ENCODE results near the gene RTF1.

The RTF1 gene

DNA sequence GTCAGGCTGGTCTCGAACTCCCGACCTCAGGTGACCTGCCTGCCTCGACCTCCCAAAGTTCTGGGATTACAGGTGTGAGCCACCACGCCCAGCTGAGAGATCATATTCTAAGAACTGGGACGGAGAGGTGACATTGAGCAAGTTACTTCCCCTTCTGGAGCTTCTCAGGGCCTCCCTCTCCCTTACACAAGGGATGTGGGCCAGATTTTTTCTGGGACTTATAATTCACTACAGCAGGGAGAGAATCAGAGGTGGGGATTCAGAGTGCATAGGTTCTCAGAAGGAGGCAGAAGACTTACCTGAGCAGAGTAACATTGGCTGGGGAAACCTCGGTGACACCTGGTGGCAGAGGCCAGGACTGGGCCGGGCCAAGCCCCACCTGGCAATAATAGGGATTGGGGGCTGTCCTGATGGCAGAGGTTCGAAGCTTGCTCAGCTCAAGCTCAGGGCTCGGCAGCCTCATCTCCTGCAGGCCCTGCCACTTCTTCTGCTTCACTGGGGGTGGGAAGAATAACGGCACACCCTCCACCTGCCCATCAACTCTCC lies 90.0 kb downstream of the RTF1 start:
- no peak for DNase-seq (ENCODE audit: low spot score)

DNA sequence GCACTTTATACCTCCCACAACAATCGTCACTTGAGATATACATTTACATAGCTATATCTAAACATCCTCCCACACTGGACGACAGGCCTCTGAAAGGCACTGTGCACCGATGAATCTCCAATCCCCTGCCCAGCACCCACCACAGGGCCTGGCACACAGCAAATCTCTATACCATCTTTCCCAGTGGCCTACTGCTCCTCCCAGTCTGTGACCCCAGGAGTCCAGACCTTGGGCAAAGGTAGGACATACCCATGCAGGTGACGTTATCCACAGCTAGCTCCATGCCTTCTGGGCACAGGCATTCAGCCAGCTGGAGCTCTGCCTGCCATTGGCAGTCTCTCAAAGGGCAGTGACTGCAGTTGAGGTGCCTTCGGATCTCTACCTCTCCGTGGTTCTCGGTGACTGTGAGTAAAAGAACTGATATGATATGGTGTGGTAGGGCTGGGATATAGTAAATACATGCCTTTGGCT lies 91.0 kb downstream of the RTF1 start:
- no peak for DNase-seq (ENCODE audit: low spot score)

DNA sequence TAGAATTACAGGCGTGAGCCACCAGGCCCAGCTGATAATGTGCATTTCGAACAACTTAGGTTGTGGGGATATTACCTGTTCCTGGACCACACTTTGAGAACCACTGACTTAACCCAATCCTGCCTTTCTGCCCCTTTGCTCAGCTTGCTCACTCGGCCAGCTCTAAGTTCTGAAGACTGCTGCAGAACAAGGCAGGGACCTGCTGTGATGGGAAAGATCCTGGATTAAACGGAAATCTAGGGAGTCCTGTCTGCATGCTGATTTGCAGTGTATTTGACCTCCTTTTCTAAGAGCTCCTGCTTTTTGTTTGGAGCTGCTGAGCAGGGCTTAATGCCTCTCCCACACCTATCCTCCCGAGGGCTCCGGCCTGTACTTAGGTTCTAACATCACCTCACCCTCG lies 93.8 kb downstream of the RTF1 start:
- DNase-seq (ENCODE audit: low spot score) = no peak

DNA sequence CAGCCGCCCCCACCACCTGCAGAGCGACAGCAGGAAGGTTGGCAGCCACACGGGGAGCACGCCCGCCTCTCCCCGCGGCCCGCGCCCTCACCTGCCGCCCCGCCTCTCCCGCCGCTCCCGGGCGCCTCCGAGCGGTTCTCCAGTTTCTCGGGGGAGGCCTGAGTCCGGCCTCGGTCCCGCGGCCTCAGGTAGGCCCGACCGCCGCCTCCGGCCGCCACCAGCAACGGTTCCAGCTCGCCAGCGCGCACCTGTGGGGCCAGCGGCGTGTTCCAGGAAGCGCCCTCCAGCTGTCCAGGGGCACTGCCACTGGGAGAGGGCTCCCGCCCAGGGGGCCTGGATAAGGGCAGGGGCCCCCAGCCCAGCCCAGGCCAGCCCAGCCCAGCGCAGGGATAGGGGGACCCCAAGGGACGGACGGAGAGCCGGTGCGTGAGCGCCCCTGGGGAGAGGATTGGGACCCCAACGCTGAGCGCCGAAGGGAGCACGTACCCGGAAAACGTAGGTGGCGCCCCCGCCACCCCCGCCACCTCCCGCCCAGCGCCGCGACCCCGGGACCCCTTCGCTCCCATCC lies 94.5 kb downstream of the RTF1 start:
- DNase-seq (ENCODE audit: low spot score) = no peak

DNA sequence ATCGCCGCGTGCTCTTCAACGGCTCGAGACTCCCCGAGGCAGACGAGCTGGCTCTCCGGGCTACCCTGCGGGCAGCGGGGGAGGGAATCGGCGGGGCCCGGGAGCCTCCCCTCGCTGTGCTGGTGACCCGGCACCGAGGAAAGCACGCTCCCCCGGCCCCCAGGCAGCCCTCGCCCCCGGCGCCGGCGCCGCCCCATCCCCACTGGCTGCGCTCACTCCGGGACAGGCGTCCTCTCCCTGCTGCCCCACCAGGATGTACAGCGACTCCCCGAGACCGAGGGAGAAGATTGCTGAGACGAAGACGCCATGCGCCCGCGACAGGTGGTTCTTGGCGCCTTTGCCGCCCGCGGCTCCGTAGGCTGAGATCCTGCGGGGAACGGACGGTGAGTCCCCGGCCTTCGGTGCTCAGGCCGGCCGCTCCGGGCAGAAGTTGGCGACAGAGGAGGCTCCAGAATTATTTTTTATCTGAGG lies 95.0 kb downstream of the RTF1 start:
- DNase-seq (ENCODE audit: low spot score) = no peak

DNA sequence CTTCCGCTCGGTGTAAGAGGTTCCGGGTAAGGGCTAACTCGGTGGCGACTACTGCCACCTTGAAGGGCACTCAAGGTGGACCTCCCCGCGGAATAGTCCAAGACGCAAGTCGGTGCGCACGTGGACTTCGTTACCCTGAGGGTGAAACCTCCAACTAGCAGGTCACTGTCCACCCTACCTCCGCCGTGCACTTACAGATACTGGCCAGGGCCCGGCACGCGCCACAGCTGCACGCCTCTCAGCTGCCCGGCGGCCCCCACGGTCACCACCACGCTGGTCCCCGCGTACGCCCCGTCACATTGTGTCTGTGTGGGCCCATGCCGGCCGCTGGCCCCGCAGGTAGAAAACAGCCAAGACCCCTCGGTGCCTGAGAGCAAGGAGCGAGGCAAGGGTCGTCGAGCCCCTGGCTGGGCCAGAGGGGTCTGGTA lies 95.6 kb downstream of the RTF1 start:
- DNase-seq (ENCODE audit: low spot score) = no peak

DNA sequence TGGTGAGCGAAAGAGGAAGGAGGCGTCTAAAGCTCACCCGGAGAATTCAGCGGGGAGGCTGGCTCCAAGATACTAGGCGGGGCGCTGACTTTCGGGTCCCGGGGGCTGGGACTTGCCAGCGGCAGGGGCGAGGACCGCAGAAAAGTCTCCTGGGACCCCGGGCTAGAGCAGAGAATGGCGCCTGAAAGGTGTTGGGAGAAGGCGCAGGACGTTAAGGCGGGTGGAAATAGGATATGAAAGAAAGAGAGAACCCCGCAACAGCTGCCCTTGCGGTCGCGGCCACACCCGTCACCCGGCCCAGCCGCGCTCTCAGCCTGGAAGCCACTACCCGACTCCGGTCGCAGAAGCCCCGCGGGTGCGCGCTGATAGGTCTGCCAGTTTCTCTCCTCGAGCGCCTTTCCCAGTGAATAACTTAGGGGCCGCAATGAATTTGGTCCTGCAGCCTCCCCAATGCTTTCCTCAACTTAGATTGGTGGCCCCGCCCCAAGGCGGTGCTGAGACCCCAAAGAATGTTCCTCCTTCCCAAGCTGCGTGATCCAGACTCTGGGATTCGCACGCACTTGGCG lies 96.1 kb downstream of the RTF1 start:
- DNase-seq (ENCODE audit: low spot score) = no peak

DNA sequence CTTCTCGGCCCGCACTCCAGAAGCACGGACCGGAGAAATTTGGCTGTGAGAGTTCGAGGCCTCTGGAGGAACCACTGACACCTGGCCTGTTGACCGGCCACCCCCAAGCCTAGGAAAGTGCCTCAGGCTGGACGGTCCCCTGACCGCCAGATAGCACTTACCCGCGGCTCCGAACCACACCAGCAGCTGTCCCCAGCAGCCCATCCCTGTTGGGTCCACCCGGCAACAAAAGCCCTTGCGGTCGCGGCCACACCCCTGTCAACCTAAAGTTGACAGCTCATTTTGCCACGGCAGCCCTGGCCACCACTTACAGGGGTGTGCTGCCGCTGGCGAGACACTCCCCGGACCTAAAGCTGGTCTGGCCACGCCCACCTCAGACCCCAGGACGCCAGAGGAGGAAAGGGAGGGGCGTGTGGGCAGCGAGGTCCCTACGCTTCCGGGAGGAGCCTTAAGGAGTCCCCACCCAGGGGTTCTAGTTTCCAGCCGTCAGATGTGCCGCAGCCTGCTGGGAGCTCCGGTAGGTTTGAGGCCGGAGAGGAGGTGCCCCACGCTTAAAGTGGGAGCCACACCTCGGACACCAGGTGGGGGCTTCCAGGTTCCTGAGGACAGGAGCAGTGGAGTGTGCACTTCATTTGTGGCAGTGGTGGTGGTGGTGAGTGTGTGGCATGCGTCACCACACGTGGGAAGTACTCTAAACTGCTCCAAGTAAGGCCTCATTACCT lies 96.8 kb downstream of the RTF1 start, which contains the start of gene LTK:
TSS of gene LTK (minus strand) at position 322 of the 722 bp plus-strand sequence. CDS start at position 204, 118 bp downstream.
- DNase-seq (ENCODE audit: low spot score) = no peak

DNA sequence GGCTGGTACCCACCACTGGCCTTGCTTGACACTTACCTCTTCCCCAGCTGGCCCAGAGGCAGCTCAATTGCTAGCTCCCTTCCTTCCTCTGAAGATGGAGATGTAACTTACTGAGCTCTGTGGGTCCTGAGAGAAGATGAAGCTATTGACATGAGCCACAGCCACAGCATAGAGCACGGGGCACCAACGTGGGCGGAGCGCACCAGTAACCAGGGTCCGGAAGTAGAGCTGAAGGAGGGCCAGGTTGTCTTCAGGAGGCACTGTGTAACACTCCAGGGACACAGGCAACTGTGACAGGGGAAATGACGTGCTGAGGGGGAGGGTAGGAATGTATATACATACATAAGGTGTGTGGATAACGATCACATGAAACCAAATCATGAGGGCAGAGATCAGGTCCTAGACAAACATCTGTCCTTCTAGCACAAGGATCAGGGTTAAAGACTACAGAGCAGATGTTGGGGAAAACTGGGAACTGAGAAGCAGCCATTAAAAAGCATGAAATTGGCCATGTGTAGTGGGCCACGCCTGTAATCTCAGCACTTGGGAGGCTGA lies 101.1 kb downstream of the RTF1 start:
- no peak for DNase-seq (ENCODE audit: low spot score)

DNA sequence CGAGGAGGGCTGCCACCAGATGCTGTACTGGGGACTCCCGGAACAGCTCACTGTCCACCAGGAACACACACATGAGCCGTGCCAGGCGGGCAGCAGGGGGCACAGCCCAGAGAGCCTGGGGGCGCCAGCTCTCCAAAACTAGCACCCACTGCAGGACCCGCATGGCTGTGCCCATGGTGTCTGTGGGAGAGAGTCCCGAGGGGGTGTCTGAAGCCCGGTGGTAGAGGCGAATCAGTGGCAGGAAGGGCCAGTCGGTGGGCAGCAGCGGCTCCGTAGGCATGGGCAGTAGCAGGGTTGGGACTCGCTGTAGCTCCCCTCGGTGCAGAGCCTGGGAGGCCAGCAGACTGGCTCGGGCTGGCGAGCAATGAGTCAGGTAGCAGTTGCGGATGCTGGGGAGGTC lies 103.7 kb downstream of the RTF1 start:
- DNase-seq (ENCODE audit: low spot score) = no peak

DNA sequence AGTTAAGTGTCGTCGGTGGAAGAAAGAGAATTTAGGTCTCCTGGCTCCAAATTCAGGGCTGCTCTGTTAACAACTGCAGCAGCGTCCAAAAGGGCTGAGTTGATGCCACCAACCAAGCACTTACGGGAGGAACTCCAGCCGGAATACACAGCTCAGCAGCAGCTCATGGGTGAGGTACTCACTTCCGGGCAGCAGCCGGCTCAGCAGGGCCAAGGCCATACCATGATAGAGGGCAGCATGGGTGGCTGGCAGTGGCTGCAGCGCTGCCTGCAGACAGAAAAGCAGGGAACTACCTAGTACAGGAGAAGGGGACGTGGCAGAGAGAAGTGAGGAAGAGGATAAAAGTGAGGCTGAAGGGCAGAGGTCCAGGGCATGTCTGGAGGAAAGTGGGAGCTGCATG lies 104.7 kb downstream of the RTF1 start:
- no peak for DNase-seq (ENCODE audit: low spot score)

DNA sequence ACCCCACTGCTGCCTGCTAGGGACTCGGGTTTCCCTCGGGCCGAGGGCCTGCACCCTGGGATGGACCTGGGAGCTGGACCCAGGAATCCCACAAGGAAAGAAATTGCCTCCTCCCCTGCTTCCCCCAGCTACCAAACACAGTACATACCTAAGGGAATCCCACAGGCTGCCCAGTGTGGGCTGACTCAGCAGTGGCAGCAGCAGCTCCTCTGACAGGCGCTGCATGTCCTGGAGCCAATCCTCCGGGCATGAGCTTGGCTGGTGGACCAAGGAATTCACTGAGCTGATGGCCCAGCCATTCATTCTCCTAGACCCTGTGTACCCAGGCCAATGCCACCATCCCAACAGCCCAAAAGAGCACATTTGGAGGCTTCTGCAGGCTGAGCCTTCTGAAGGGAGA lies 106.2 kb downstream of the RTF1 start:
- DNase-seq (ENCODE audit: low spot score) = no peak

DNA sequence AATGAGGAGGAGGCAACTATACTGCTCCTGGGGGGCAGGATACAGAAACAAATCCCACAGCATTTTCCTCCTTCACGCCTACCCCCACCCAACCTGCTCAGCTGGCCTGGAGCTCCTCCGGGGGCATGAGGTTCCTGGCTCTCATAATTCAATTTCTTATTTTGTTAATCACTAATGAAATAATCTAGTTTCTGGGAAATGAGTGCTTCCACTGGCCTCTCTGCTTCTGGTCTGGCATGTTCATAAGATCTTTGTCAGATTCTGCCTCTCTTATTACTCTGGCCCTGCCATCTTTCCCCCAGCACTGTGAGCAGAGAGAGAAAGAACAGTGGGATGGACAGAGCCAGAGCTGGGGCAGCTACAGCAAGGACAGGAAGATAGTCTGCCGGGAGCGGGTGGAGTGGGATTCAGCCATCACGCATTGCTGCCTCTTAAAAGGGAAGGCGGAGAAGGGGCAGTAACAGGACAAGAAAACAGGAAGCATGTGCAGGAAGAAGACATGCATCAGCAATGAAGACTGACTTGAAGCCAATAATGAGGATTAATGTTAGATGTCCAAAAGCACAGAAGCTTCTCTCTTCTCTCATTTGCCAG lies 113.6 kb downstream of the RTF1 start:
- DNase-seq (ENCODE audit: low spot score) = no peak

All from globus pallidus (tissue), 1 donor.